Purkinje cell (primary cell): ENCODE results near the gene MAT1A. TPM values are rescaled to one million over a fixed set of nuclear protein-coding genes. Genes with fewer than 3 reads are reported as not detected.

ENCODE experiments used
- polyA plus RNA-seq: library from polyadenylated mRNA; unstranded; fragments of >200 nt; fragmentation: Nextera tagmentation; gene quantifications from 2 replicates; pipeline ENCODE4 v1.2.1, GENCODE V29; 2014

Gene MAT1A
- polyA plus RNA-seq, result not detected in 2 replicates

GRCh38 chr10:80289451-80290287 lies at the start of gene MAT1A:
Gene MAT1A (minus strand): TSS chr10:80289658. CDS start chr10:80289423, 235 bp downstream.

Other genes starting within 250 kb of the MAT1A start
- 19.5 and 25.8 TPM in 2 replicates for gene TMEM254, start 211.0 kb downstream of the MAT1A start, polyA plus RNA-seq
- 2.4 TPM in 1 of 2 replicates, not detected in the other for gene PLAC9, start 156.9 kb downstream of the MAT1A start, polyA plus RNA-seq
- 85.2 and 131 TPM in 2 replicates for gene ANXA11, start 84.1 kb downstream of the MAT1A start, polyA plus RNA-seq
- not detected in 2 replicates for gene DYDC1, start 67.1 kb upstream of the MAT1A start, polyA plus RNA-seq
- 0.83 TPM in 1 of 2 replicates, not detected in the other for gene DYDC2, start 67.1 kb upstream of the MAT1A start, polyA plus RNA-seq
- gene PRXL2A, start 118.9 kb upstream of the MAT1A start, polyA plus RNA-seq, result 43.4 and 77.3 TPM in 2 replicates
- gene TSPAN14, start 164.7 kb upstream of the MAT1A start, polyA plus RNA-seq, result 22.3 and 30.3 TPM in 2 replicates
- 0.21 TPM in 1 of 2 replicates, not detected in the other for gene SH2D4B, start 248.2 kb upstream of the MAT1A start, polyA plus RNA-seq